Activated CD4-positive, alpha-beta T cell treated with anti-CD3 and anti-CD28 coated beads, Interleukin-2, Interleukin-4, amounts not matched to agents 100 ng/mL and 50 ng/mL, durations not matched to agents 16 hours and 8 hours (primary cell): ENCODE data around the gene ST6GALNAC5.

Experiments used
- DNase-seq: peaks from one replicate; pipeline ENCODE4 v3.0.0-alpha.2; 2020; ENCODE audit warnings: low spot score

Gene ST6GALNAC5

GRCh38 chr1:77048615-77049005, 181.3 kb downstream of the ST6GALNAC5 start:
- DNase-seq, result no peak

- no peak for DNase-seq
Measured at GRCh38 chr1:77051425-77051824, 184.1 kb downstream of the ST6GALNAC5 start.

GRCh38 chr1:77056525-77056924, 189.2 kb downstream of the ST6GALNAC5 start:
- DNase-seq, result no peak

GRCh38 chr1:77057994-77058585, 190.8 kb downstream of the ST6GALNAC5 start:
- no peak for DNase-seq

GRCh38 chr1:77060000-77060399, 192.7 kb downstream of the ST6GALNAC5 start:
- DNase-seq, result no peak

GRCh38 chr1:77061162-77061561, 193.9 kb downstream of the ST6GALNAC5 start:
- DNase-seq, result no peak

- no peak for DNase-seq
Measured at GRCh38 chr1:77063118-77063517, 195.8 kb downstream of the ST6GALNAC5 start.

GRCh38 chr1:77064246-77064645, 197.0 kb downstream of the ST6GALNAC5 start:
- DNase-seq, result no peak

GRCh38 chr1:77065693-77066342, 198.5 kb downstream of the ST6GALNAC5 start:
- DNase-seq, result no peak

GRCh38 chr1:77068013-77068412, 200.7 kb downstream of the ST6GALNAC5 start:
- no peak for DNase-seq

- DNase-seq, result no peak
Measured at GRCh38 chr1:77076759-77077158, 209.5 kb downstream of the ST6GALNAC5 start.

- DNase-seq, result no peak
Measured at GRCh38 chr1:77081834-77082233, 214.6 kb downstream of the ST6GALNAC5 start.

GRCh38 chr1:77084457-77084856, 217.2 kb downstream of the ST6GALNAC5 start:
- no peak for DNase-seq

- no peak for DNase-seq
Measured at GRCh38 chr1:77085109-77085508, 217.8 kb downstream of the ST6GALNAC5 start.

- no peak for DNase-seq
Measured at GRCh38 chr1:77089756-77090155, 222.5 kb downstream of the ST6GALNAC5 start.

- DNase-seq, result no peak
Measured at GRCh38 chr1:77095236-77095635, 228.0 kb downstream of the ST6GALNAC5 start.

GRCh38 chr1:77096496-77097255, 229.4 kb downstream of the ST6GALNAC5 start:
- no peak for DNase-seq

- DNase-seq, result no peak
Measured at GRCh38 chr1:77100875-77101274, 233.6 kb downstream of the ST6GALNAC5 start.

- DNase-seq, result no peak
Measured at GRCh38 chr1:77103486-77103885, 236.2 kb downstream of the ST6GALNAC5 start.

GRCh38 chr1:77104672-77105071, 237.4 kb downstream of the ST6GALNAC5 start:
- no peak for DNase-seq
